ENCODE results near the gene GCHFR.

- TF ChIP-seq EP300 (IDR thresholded peaks at IDR 0.05), result no peak
- no peak for TF ChIP-seq CTCF (IDR thresholded peaks at IDR 0.05)
These were observed 25.3 kb downstream of the GCHFR start for GRCh38 chr15:40789119-40789518.

All from esophagus muscularis mucosa (tissue), 3 donors.